HUES6 (cell line): ENCODE data around the gene SLC24A1.

Experiments used
- H3K27ac ChIP-seq: 2 replicates; pipeline ENCODE4 v1.7.0; 2013; ENCODE audit warnings: low read depth, mild to moderate bottlenecking, low read length, inconsistent platforms
- H3K27me3 ChIP-seq: 2 replicates; pipeline ENCODE4 v1.6.1; 2013; ENCODE audit warnings: low read length; ENCODE audit not compliant: control insufficient read depth, insufficient read depth
- H3K36me3 ChIP-seq: 2 replicates; pipeline ENCODE4 v1.6.1; 2013; ENCODE audit warnings: low read length; ENCODE audit not compliant: control insufficient read depth, insufficient read depth
- H3K4me1 ChIP-seq: 2 replicates; pipeline ENCODE4 v1.6.1; 2013; ENCODE audit warnings: low read length; ENCODE audit not compliant: control insufficient read depth, insufficient read depth
- H3K4me3 ChIP-seq: 2 replicates; pipeline ENCODE4 v1.5.1; 2013; ENCODE audit warnings: low read depth, low read length
- H3K9ac ChIP-seq: one replicate; pipeline ENCODE4 v1.6.1; 2013; ENCODE audit warnings: mild to moderate bottlenecking, low read length
- H3K9me3 ChIP-seq: 2 replicates; pipeline ENCODE4 v1.6.1; 2013; ENCODE audit warnings: low read depth, low read length; ENCODE audit not compliant: control insufficient read depth, insufficient read depth

SLC24A1 gene

DNA sequence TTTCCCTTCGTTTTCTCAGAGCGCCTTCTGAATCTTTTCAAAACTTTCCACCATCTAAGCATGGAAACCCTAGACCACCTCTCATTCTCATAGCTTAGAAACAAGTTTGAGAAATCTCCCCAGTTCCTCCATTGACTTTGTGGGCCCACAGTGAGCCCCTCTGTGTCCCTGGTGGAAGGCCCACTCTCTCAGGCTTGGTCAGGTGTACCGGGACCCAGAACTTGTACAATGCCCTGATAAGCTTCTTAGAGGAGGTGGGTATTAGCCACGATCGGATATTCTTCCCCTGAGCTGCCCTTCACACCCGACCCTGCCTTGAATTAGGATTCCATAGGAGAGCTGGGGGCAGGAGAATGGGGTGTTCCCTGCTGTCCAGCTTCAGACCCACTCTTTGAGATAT is at the start of gene SLC24A1:
SLC24A1 (plus strand) TSS at position 301 of the 400 bp plus-strand sequence. CDS start 2,143 bp downstream, outside the sequence.
- H3K4me1 ChIP-seq = peaks cover 16% of the 10 kb centered on the region
- no peak within 1 kb of the TSS for H3K4me3 ChIP-seq
- 0 out of 2 replicates have a peak, but pooled peaks cover 4% of the 10 kb centered on the region for H3K36me3 ChIP-seq
- no peaks in the 10 kb centered on the region for H3K9me3 ChIP-seq
- no peaks in the 10 kb centered on the region for H3K27me3 ChIP-seq
- no peak within 1 kb of the TSS for H3K9ac ChIP-seq
- H3K27ac ChIP-seq = no peak within 1 kb of the TSS

DNA sequence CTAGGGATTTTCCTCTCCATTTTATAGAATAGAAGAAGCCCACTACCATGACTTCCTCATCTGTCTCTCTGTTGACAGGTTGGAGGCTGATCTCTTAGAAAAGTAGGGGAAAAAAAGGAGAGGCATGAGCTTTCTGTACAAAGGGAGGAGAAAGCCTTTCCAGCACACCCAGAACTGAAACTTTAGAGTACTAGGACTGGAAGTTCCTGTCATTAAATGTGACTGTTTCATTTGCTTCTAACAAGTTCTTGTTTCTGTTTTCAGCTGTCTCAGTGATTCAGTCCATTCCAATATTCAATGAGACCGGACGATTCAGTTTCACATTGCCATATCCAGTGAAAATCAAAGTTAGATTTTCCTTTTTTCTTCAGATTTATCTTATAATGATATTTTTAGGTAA is 49.8 kb upstream of the SLC24A1 start:
- H3K4me3 ChIP-seq = no peak overlapping the region
- H3K36me3 ChIP-seq = peaks cover 85% of the 10 kb centered on the region
- H3K27me3 ChIP-seq = no peaks in the 10 kb centered on the region
- no peak overlapping the region for H3K9ac ChIP-seq
- no peak overlapping the region for H3K27ac ChIP-seq
- no peaks in the 10 kb centered on the region for H3K4me1 ChIP-seq
- H3K9me3 ChIP-seq = no peaks in the 10 kb centered on the region

DNA sequence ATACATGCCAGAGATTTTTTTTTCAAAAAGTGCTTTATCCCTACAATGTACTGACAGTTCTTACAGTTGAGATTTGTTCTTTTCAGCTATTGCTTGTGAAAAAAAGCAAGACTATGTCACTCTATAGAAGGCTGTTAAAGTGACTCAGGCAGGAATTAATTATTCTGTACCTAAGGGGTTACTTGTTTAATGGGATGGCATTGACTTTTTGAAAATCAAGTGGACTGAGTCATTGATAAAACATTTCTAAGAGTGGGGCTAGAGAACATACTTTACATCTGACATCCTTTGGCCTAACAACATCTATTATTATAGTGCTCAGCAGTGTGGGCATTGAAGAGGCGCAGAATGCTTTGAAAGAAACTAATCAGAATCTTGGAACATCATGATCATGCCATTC is 45.1 kb upstream of the SLC24A1 start:
- Histone ChIP-seq H3K4me3 (no peak overlapping the region), H3K27ac (no peak overlapping the region), H3K4me1 (no peaks in the 10 kb centered on the region; the same call in 1 of the 2 replicates), H3K9ac (no peak overlapping the region), H3K36me3 (peaks cover 85% of the 10 kb centered on the region), H3K9me3 (no peaks in the 10 kb centered on the region), H3K27me3 (no peaks in the 10 kb centered on the region)

DNA sequence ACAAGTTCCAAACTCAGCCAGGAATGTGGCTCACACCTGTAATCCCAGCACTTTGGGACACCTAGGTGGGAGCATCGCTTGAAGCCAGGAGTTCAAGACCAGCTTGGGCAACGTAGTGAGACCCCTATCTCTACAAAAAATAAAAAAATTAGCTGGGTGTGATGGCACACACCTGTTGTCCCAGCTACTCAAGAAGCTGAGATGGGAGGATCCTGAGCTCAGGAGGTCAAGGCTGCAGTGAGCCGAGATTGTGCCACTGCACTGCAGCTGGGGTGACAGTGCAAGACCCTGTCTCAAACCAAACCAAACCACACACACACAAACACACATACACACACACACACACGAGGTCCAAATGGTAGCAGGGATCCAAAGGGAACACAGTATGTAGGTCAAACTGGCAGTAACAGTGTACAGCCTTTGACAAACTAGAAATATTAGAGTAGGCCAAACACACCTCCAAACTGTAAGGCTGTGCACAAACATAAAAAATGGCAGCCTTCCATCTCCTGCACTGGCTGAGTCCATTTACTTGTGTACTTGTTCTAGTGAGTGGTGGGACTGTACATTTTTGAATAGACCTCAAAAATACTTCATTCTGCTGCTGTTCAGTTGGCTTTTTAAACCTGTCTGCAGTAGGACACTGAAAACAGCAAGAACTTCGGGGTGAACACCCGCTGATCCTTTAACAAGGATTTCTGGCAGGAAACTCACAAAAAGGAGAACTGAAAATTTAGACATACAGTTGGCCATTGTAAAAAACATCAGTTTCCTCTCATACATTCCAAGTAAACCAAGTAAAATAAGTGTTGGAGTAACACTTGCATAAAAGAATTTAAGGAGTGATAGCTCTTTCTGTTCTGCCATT is 44.4 kb upstream of the SLC24A1 start:
- no peak overlapping the region for H3K27ac ChIP-seq
- H3K4me1 ChIP-seq = no peaks in the 10 kb centered on the region; the same call in 1 of the 2 replicates
- no peak overlapping the region for H3K4me3 ChIP-seq
- no peaks in the 10 kb centered on the region for H3K9me3 ChIP-seq
- H3K9ac ChIP-seq = no peak overlapping the region
- no peaks in the 10 kb centered on the region for H3K27me3 ChIP-seq
- peaks cover 85% of the 10 kb centered on the region for H3K36me3 ChIP-seq

DNA sequence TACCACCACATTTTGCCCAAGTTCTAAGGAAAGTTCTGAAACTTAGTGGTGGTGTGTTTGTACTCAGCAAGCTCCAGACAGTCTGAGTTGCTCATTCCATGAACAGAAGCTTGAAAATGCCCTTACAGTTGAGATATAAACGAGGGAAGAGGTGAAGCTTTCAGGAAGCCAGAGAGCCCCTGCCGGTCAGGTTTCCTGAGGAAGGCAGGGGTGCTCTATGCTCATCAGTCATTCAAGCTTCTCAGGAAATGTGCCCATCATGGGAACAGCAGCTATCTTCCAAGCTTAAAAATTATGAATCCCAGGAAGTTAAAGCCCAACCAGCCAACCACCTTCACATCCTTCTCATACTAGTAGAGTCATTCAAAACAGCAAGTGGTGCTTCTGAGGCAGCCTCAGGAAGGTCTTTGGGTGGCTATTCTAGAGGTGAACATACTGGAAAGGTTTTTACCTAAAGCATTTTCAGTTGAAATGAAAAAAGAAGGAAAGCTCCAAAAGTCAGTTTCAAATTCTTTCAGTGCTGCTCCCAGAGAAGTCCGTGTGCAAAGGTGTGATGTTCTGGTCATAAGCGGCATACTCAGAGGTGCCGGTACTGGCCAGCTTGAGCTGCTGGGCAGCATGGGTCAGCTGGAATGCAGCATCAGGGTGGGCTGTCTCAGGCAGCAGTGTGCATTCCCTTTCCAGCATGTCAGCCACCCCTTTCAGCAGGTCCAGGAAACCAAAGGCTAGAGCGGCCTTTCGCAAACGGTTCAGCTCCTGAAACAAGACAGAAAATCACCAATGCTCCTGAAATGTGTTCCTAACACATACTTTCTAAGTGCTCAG is 42.6 kb upstream of the SLC24A1 start:
- no peak overlapping the region for H3K27ac ChIP-seq
- H3K4me1 ChIP-seq = no peaks in the 10 kb centered on the region; the same call in 1 of the 2 replicates
- H3K27me3 ChIP-seq = no peaks in the 10 kb centered on the region
- peaks cover 88% of the 10 kb centered on the region for H3K36me3 ChIP-seq
- no peak overlapping the region for H3K4me3 ChIP-seq
- H3K9ac ChIP-seq = no peak overlapping the region
- no peaks in the 10 kb centered on the region for H3K9me3 ChIP-seq

DNA sequence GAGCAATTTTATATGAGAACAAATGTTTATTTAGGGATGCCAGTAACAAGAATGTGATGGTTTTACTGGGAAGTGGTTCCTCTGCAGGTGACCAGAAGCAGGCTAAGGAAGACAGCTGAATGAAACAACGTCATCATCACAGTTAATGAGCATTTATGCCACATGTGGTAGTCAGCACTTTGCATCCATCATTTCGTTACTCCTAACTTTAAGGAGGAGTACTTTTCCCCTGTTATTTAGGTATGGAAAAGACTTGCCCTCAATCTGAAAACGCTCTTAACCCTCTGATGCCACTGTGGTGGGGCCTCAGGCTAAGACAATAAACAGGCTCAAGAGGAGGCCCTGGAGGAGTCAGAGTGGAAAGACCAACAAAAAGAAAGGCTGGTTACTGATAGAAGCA is 42.0 kb upstream of the SLC24A1 start:
- H3K27me3 ChIP-seq = no peaks in the 10 kb centered on the region
- H3K4me3 ChIP-seq = no peak overlapping the region
- no peak overlapping the region for H3K9ac ChIP-seq
- no peaks in the 10 kb centered on the region for H3K9me3 ChIP-seq
- peaks cover 89% of the 10 kb centered on the region for H3K36me3 ChIP-seq
- no peak overlapping the region for H3K27ac ChIP-seq
- no peaks in the 10 kb centered on the region; the same call in 1 of the 2 replicates for H3K4me1 ChIP-seq

DNA sequence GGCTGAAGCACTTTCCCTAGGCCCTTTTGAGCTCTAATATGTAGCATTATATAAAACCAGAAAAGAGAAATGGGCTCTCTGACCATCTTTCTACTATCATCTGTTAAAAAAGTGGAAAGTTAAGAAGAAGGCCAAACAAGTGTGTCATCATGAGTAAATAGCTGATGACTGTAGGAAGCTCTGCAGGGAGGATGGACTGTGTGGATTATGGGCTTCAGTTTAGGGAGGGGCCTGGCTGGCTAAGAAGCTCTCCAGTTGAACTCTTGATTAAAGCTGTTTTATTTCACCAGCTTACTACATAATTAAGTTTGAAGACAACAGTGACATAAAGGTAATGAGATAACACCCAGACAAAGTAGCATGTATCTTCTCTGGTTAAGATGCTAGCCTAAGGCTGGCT is 41.5 kb upstream of the SLC24A1 start:
- Histone ChIP-seq H3K4me3 (no peak overlapping the region), H3K9ac (no peak overlapping the region), H3K4me1 (no peaks in the 10 kb centered on the region; the same call in 1 of the 2 replicates), H3K9me3 (no peaks in the 10 kb centered on the region), H3K27me3 (no peaks in the 10 kb centered on the region), H3K36me3 (peaks cover 88% of the 10 kb centered on the region), H3K27ac (no peak overlapping the region)

DNA sequence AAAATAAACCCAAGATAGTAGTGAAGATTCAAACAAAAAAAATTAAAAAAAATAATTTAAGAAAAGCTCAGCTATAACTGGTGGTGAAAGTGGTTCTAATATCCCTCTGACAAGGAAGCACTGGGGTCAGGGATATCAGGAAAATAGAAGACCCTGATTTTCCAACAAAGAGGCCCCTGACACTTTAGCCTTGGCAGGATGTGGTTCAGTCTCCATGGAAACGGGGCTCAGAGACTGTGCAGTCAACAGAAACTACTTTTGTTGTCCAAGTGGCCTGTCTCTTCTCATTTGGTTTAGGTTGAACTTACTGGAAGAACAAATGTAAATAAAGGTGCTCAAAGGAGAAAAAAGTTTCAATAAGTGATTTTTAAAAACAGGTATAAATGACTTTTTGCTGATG is 38.0 kb upstream of the SLC24A1 start:
- Histone ChIP-seq H3K4me3 (no peak overlapping the region), H3K27ac (no peak overlapping the region), H3K9ac (no peak overlapping the region), H3K9me3 (no peaks in the 10 kb centered on the region), H3K27me3 (no peaks in the 10 kb centered on the region), H3K4me1 (no peaks in the 10 kb centered on the region; the same call in 1 of the 2 replicates), H3K36me3 (peaks cover 81% of the 10 kb centered on the region)

GRCh38 chr15:65584241-65584640 is 37.5 kb upstream of the SLC24A1 start:
- Histone ChIP-seq H3K27ac (no peak overlapping the region), H3K9me3 (no peaks in the 10 kb centered on the region), H3K36me3 (peaks cover 81% of the 10 kb centered on the region), H3K4me1 (no peaks in the 10 kb centered on the region; the same call in 1 of the 2 replicates), H3K27me3 (no peaks in the 10 kb centered on the region), H3K4me3 (no peak overlapping the region), H3K9ac (no peak overlapping the region)

GRCh38 chr15:65587094-65587493 is 34.6 kb upstream of the SLC24A1 start:
- Histone ChIP-seq H3K4me3 (no peak overlapping the region), H3K9ac (no peak overlapping the region), H3K27me3 (no peaks in the 10 kb centered on the region), H3K4me1 (no peaks in the 10 kb centered on the region), H3K36me3 (peaks cover 84% of the 10 kb centered on the region), H3K27ac (no peak overlapping the region), H3K9me3 (no peaks in the 10 kb centered on the region)

- no peak overlapping the region for H3K27ac ChIP-seq
- no peak overlapping the region for H3K4me3 ChIP-seq
- H3K4me1 ChIP-seq = no peaks in the 10 kb centered on the region
- no peak overlapping the region for H3K9ac ChIP-seq
- H3K36me3 ChIP-seq = peaks cover 90% of the 10 kb centered on the region
- H3K9me3 ChIP-seq = no peaks in the 10 kb centered on the region
- H3K27me3 ChIP-seq = no peaks in the 10 kb centered on the region
These were observed 25.8 kb upstream of the SLC24A1 start for GRCh38 chr15:65595960-65596359.
